Heart left ventricle (tissue), 16 donors: ENCODE data around the gene SPG11. TPM values are rescaled to one million over a fixed set of nuclear protein-coding genes. Genes with fewer than 3 reads are reported as not detected.

ENCODE experiments used
- ATAC-seq, 4 donors: fragments of 200-7000 bp; cut with Tn5 transposase; one replicate each; pipeline ENCODE4 v1.9.1; 2020 to 2022; ENCODE audit warnings: moderate library complexity in 4 of 4, mild to moderate bottlenecking in 3 of 4, moderate number of reproducible peaks in 1 of 4
- DNase-seq, 5 donors: peaks; one replicate each; pipeline ENCODE4 v3.0.0-alpha.2; 2020
- H3K27ac ChIP-seq, 12 donors: fragments of 200-600 bp; sonication (generic) in 4 of 12; one replicate each; pipeline versions ENCODE4 v1.5.0 to v1.8.0; 2016 to 2022; ENCODE audit warnings: mild to moderate bottlenecking in 2 of 12
- H3K27me3 ChIP-seq, 9 donors: fragments of 200-600 bp; sonication (generic) in 2 of 9; one replicate each; pipeline versions ENCODE4 v1.5.1 to v1.8.0; 2016 to 2022; ENCODE audit warnings: mild to moderate bottlenecking in 3 of 9
- H3K36me3 ChIP-seq, 9 donors: fragments of 200-600 bp; sonication (generic) in 2 of 9; one replicate each; pipeline versions ENCODE4 v1.5.0 to v1.8.0; 2018 to 2022; ENCODE audit warnings: mild to moderate bottlenecking in 2 of 9
- H3K4me1 ChIP-seq, 12 donors: fragments of 200-600 bp; sonication (generic) in 4 of 12; one replicate each; pipeline versions ENCODE4 v1.5.0 to v1.8.0; 2016 to 2022; ENCODE audit warnings: mild to moderate bottlenecking in 3 of 12
- H3K4me3 ChIP-seq, 12 donors: fragments of 200-600 bp; sonication (generic) in 4 of 12; one replicate each; pipeline versions ENCODE4 v1.5.0 to v1.8.0; 2017 to 2022; ENCODE audit warnings: mild to moderate bottlenecking in 9 of 12, moderate library complexity in 4 of 12
- H3K9me3 ChIP-seq, 12 donors: fragments of 200-600 bp; sonication (generic) in 4 of 12; one replicate each; pipeline versions ENCODE4 v1.5.0 to v1.8.0; 2016 to 2022; ENCODE audit warnings: mild to moderate bottlenecking in 1 of 12
- CTCF ChIP-seq, 12 donors: fragments of 200-600 bp; sonication (generic) in 4 of 12; IDR thresholded peaks; one replicate each; pipeline versions ENCODE4 v1.5.0 to v1.8.0; 2018 to 2022; ENCODE audit warnings: antibody characterized with exemption in 12 of 12, mild to moderate bottlenecking in 5 of 12
- POLR2A ChIP-seq, 2 donors: fragments of 450-650 bp; IDR thresholded peaks; one replicate each; pipeline ENCODE4 v1.6.1; 2017; ENCODE audit warnings: antibody characterized with exemption in 2 of 2, mild to moderate bottlenecking in 2 of 2, moderate library complexity in 2 of 2
- WGBS, 4 donors: extraction: QIAGEN DNeasy Blood & Tissue Kit in 2 of 4; methylation state at CpG; one replicate each; pipeline versions ENCODE4 v1.1.5 to v1.1.7; 2013 to 2018; 5-methylcytosine and 5-hydroxymethylcytosine counted together
- intact Hi-C, 10 donors: fragments of 100-400 bp; cut with DNase I; formaldehyde crosslinking; loops; one replicate each; pipeline versions ENCODE4 v1.11.1 to v1.14.2; 2022
- polyA plus RNA-seq, 2 donors: library from polyadenylated mRNA; stranded (reverse); fragments of 200-250 nt; gene quantifications; one replicate each; pipeline ENCODE4 v1.2.3, GENCODE V29; 2013
- total RNA-seq, 9 donors: library from RNA; depleted of rRNA in 2 of 9; stranded (reverse); fragments of >200 nt in 2 of 9; fragmentation: NEBNext Ultra II Directional in 3 of 9; extraction: Animal tissue kit (Norgen Biotek cat#: 25700) in 3 of 9; gene quantifications; one replicate each; pipeline versions ENCODE4 v1.1.0 to v1.2.4, GENCODE V29; 2016 to 2023
- donor health status: ischemic (EF 13 %, LVEDD 7.1; RV severe dilation, severe dysfunction).
- donor health status: healthy with polysubstance abuse.
- donor health status: DM: no; HTN: yes; CAD: no.
- donor health status: DM: no; HTN: no; CAD: no.
- donor health status: ischemic (EF 25% LVEDD 6.9; RV normal size, moderate dysfunction).
- donor health status: ischemic (EF 25% LVEDD 5.7; RV mildly dilated, moderate dysfunction).
- donor health status: healthy.
- donor health status: DM: yes; HTN: yes; CAD: no.
- donor health status: ischemic (EF 35%, LVEDD 5.7; RV mildly dilated, moderate dysfunction).
- donor health status: nonischemic (EF 11% LVEDD 7.7; RV severe dilation, severe dysfunction).
- donor health status: DM: yes; HTN: yes; CAD: no.
- donor health status: PGD.
- donor health status: ischemic (EF 29% LVEDD 5.4; RV normal size, mild dysfunction).
- donor health status: nonischemic (EF 23%, LVEDD 6.1; RV moderate dilation, normal function).

SPG11 gene
- total and polyA plus RNA-seq, 11 donors = 17.5 to 69.4 (median 47.5) TPM

- TF ChIP-seq POLR2A (IDR thresholded peaks at IDR 0.05) = no peak
- DNase-seq = no peak
- Histone ChIP-seq H3K27me3 (no peaks in the 10 kb centered on the region), H3K9me3 (no peaks in the 10 kb centered on the region), H3K27ac (no peak overlapping the region), H3K4me3 (no peak overlapping the region), H3K36me3 (peaks cover 0 to 100% (median 91%) of the 10 kb centered on the region in 9 donors), H3K4me1 (peaks cover 0 to 19% (median 4%) of the 10 kb centered on the region in 12 donors)
- WGBS, 4 donors = 95 to 98% (median 97%) methylated on average over 6 of the region's 6 CpGs
- intact Hi-C loops = no loop called here
- no peak for ATAC-seq
Measured at GRCh38 chr15:44654858-44655257, 8.6 kb downstream of the SPG11 start.

GRCh38 chr15:44647637-44648036 lies 15.8 kb downstream of the SPG11 start:
- Histone ChIP-seq H3K36me3 (peaks cover 0 to 92% (median 73%) of the 10 kb centered on the region in 9 donors), H3K4me1 (peaks cover 0 to 7% (median 0%) of the 10 kb centered on the region in 12 donors), H3K27ac (no peak overlapping the region), H3K4me3 (no peak overlapping the region), H3K27me3 (no peaks in the 10 kb centered on the region), H3K9me3 (peaks cover 0 to 15% (median 0%) of the 10 kb centered on the region in 12 donors)
- no peak for DNase-seq
- no peak for ATAC-seq
- TF ChIP-seq CTCF (IDR thresholded peaks at IDR 0.05) = no peak
- no peak for TF ChIP-seq POLR2A (IDR thresholded peaks at IDR 0.05)
- intact Hi-C loops = loop anchor here in 2 of 10 donors (5.0 kb wide), 2 partner anchors 40 to 50 kb away; no protein-coding TSS in a partner anchor

- TF ChIP-seq CTCF (IDR thresholded peaks at IDR 0.05) = no peak
- TF ChIP-seq POLR2A (IDR thresholded peaks at IDR 0.05) = no peak
- DNase-seq (no peak), ATAC-seq (no peak)
- Histone ChIP-seq H3K4me1 (peaks cover 0 to 7% (median 0%) of the 10 kb centered on the region in 12 donors), H3K27me3 (no peaks in the 10 kb centered on the region), H3K27ac (no peak overlapping the region), H3K36me3 (peaks cover 0 to 92% (median 73%) of the 10 kb centered on the region in 9 donors), H3K4me3 (no peak overlapping the region), H3K9me3 (peaks cover 0 to 15% (median 0%) of the 10 kb centered on the region in 12 donors)
- intact Hi-C loops = loop anchor here in 2 of 10 donors (5.0 kb wide), 2 partner anchors 40 to 50 kb away; no protein-coding TSS in a partner anchor
- 92 to 97% (median 96%) methylated on average over 1 of the region's 1 CpG for whole genome bisulfite sequencing, 4 donors
Measured at GRCh38 chr15:44647036-44647435, 16.4 kb downstream of the SPG11 start.

GRCh38 chr15:44646460-44646859 lies 17.0 kb downstream of the SPG11 start:
- ATAC-seq (no peak), DNase-seq (no peak)
- no peaks in the 10 kb centered on the region for H3K27me3 ChIP-seq
- intact Hi-C loops = loop anchor here in 2 of 10 donors (5.0 kb wide), 2 partner anchors 39 to 49 kb away; no protein-coding TSS in a partner anchor
- H3K9me3 ChIP-seq = peaks cover 0 to 15% (median 0%) of the 10 kb centered on the region in 12 donors
- no peak for TF ChIP-seq CTCF (IDR thresholded peaks at IDR 0.05)
- no peak for TF ChIP-seq POLR2A (IDR thresholded peaks at IDR 0.05)
- peaks cover 0 to 7% (median 0%) of the 10 kb centered on the region in 12 donors for H3K4me1 ChIP-seq
- peaks cover 0 to 91% (median 73%) of the 10 kb centered on the region in 9 donors for H3K36me3 ChIP-seq
- 96 to 98% (median 97%) methylated on average over 2 of the region's 2 CpGs for WGBS, 4 donors
- no peak overlapping the region for H3K27ac ChIP-seq
- H3K4me3 ChIP-seq = no peak overlapping the region

- no peaks in the 10 kb centered on the region for H3K27me3 ChIP-seq
- DNase-seq (no peak), ATAC-seq (no peak)
- WGBS, 4 donors = 78 to 88% (median 85%) methylated on average over 4 of the region's 4 CpGs
- peaks cover 0 to 87% (median 64%) of the 10 kb centered on the region in 9 donors for H3K36me3 ChIP-seq
- TF ChIP-seq CTCF (IDR thresholded peaks at IDR 0.05) = no peak
- TF ChIP-seq POLR2A (IDR thresholded peaks at IDR 0.05) = no peak
- no peak overlapping the region for H3K27ac ChIP-seq
- H3K4me1 ChIP-seq = peaks cover 0 to 7% (median 0%) of the 10 kb centered on the region in 12 donors
- intact Hi-C loops = no loop called here
- peaks cover 0 to 14% (median 0%) of the 10 kb centered on the region in 12 donors for H3K9me3 ChIP-seq
- no peak overlapping the region for H3K4me3 ChIP-seq
Measured at GRCh38 chr15:44641651-44642050, 21.8 kb downstream of the SPG11 start.
